Tibial nerve (tissue), 3 donors: ENCODE data around the gene SULF2.

Source experiments
- CTCF ChIP-seq, 5 experiments: fragments of 200-600 bp in 3 of 5; fragments of 450-650 bp in 2 of 5; sonication (generic) in 3 of 5; IDR thresholded peaks; one replicate each; pipeline ENCODE4 v1.5.1; 2016 to 2019; ENCODE audit warnings: antibody characterized with exemption in 5 of 5, mild to moderate bottlenecking in 3 of 5, moderate library complexity in 2 of 5
- POLR2A ChIP-seq, 2 donors: fragments of 450-650 bp; IDR thresholded peaks; one replicate each; pipeline ENCODE4 v1.6.1; 2017; ENCODE audit warnings: antibody characterized with exemption in 2 of 2, mild to moderate bottlenecking in 2 of 2, moderate library complexity in 2 of 2

GRCh38 chr20:47674145-47674544 is 111.1 kb downstream of the SULF2 start:
- TF ChIP-seq CTCF (IDR thresholded peaks at IDR 0.05) (no peak), POLR2A (IDR thresholded peaks at IDR 0.05) (no peak)
